Epithelial cell of proximal tubule (primary cell): ENCODE measurements around the gene CMAS. TPM values are rescaled to one million over a fixed set of nuclear protein-coding genes. Genes with fewer than 3 reads are reported as not detected.

Source experiments
- DNase-seq: peaks from one replicate; pipeline ENCODE4 v3.0.0-alpha.2; 2011; ENCODE audit warnings: low read depth
- H3K4me3 ChIP-seq: 2 replicates; pipeline ENCODE4 v1.5.1; 2011; ENCODE audit warnings: low read depth, mild to moderate bottlenecking, low read length
- total RNA-seq: library from RNA; depleted of rRNA; stranded (reverse); fragments of >200 nt; gene quantifications from 2 replicates; pipeline ENCODE4 v1.2.3, GENCODE V29; 2015
- TF ChIP-seq, protein P1 (sequence below): conservative IDR thresholded peaks from 2 replicates; pipeline ENCODE4 v1.5.1; 2012; ENCODE audit warnings: low read depth, mild to moderate bottlenecking, low read length

CMAS gene
- total RNA-seq, 1 donor from 2014 or later, result 41.8 TPM

DNA sequence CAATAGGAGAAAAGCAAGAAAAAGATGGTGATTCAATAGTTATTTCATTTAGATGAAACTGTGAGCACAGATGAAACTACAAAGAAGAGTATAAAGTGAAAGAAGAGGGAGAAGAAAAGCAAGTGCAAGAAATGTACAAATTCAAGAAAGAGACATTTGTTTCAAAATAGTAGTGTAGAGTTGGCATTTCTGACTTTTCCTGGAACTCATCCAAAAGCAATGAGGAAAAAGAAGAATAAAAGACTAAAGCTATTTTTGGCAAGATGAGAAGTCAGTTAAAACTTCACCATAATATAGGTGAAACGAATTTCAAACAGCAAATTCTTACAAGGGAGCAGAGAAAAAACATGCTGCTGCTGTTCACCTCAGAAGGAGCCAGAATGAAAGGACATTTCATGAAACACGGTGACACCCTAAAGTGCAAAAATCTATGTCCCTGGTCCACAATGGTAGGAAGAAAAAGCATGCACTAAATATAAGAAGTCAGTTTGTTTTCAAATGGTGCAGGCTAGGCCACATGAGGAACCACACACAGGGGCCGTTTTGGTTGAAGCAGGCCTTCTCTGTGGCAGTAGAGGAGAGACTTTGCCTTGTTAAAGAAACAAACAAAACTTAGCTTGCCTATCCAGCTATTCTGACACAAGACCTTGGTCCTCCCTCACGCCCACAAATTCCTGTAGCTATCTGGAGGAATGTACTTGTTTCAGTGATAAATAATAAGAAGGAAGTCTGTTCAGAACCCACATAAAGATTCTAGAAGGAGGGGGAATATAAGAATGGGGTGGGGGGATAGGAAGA lies 11.1 kb upstream of the CMAS start:
- DNase-seq, result no peak
- TF ChIP-seq, protein P1, sequence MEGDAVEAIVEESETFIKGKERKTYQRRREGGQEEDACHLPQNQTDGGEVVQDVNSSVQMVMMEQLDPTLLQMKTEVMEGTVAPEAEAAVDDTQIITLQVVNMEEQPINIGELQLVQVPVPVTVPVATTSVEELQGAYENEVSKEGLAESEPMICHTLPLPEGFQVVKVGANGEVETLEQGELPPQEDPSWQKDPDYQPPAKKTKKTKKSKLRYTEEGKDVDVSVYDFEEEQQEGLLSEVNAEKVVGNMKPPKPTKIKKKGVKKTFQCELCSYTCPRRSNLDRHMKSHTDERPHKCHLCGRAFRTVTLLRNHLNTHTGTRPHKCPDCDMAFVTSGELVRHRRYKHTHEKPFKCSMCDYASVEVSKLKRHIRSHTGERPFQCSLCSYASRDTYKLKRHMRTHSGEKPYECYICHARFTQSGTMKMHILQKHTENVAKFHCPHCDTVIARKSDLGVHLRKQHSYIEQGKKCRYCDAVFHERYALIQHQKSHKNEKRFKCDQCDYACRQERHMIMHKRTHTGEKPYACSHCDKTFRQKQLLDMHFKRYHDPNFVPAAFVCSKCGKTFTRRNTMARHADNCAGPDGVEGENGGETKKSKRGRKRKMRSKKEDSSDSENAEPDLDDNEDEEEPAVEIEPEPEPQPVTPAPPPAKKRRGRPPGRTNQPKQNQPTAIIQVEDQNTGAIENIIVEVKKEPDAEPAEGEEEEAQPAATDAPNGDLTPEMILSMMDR, result no peak
- H3K4me3 ChIP-seq, result no peak overlapping the region

DNA sequence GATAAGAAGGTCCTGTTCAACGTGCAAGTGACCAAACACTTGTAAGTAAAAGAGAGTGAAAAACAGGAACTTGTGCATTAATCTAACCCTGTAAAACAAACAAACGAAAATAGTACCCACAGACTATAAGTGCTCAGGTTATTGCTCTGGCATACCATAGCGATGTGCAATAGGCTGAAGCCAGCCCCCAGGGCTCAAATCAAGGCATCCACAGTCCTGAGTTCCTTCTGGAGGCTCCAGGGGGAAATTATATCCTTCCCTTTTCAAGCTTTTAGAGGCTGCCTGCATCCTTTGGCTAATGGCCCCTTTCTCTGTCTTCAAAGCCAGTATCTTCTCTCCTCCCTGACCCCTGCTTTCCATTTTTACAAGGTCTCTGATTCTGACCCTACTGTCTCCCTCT lies 8.1 kb upstream of the CMAS start:
- TF ChIP-seq, protein P1, result no peak
- DNase-seq, result no peak
- H3K4me3 ChIP-seq, result no peak overlapping the region

DNA sequence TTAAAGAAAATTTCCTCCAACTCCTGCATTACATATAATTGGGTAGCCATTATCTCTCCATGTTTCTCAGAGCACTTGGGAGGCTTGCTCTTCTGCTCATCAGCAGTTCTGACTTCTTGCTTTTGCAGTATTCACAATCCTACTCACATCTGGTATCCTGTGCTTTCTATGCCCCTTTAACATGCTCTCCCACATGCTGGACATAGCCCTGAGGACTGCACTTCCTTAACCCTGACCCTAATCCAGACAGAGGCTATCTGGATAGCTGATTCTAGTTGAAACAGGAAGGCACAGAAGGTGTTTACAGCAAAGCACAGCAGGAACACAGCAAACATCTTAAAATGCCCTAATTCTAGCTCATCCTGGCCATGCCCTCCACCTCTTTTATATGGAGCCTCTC lies 7.3 kb upstream of the CMAS start:
- no peak for DNase-seq
- no peak overlapping the region for H3K4me3 ChIP-seq
- TF ChIP-seq, protein P1, result no peak

DNA sequence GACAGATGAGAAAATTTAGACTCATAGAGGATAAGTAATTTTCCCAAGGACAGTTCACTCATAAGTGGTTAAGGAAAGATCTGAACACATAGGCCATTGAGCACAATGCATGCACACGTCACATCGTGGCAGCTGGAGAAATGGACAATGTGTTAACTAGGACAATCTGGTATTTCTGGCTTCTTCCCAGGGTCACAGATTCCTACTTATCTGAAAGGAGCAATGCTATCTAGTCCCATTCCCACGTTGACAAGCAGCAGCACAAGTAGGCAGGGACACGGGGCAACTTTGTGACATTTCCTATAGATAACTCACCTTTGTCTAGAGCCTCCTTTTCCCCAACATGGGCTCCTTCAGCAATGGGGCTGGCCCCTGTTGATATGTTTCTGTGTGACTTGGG lies 6.7 kb upstream of the CMAS start:
- H3K4me3 ChIP-seq, result no peak overlapping the region
- TF ChIP-seq, protein P1, result no peak
- no peak for DNase-seq

DNA sequence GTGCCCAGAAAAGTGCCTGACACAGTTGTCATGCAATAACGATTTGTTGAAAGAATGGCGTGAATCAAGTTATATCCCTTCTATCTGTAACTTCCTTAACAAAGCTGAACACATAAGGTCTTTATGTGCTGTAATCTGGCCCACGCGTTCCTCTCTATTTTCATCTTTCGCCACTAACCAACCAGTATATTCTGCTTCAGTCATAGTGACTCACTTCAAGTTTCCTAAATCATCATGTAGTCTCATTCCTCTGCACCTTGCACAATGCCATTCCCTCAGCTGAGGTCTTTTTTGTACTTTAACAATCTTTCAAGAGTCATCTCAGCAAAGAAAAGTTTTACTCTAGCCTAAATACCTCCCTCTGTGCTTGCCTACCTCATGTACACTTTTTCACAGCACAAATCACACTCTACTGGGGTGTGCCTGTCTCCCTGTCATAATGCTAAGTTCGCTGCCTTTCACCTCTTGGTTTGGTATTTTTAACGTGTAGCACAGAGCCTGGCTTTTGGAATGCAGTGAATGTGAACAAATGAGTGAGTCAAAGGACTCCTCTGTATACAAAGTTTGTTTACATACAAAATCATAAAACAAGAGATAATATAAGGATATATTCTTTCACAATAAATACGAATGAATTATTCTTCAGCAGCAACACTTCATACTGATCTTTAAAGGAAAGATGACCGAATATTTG lies 2.9 kb upstream of the CMAS start:
- no peak for DNase-seq
- TF ChIP-seq, protein P1, result no peak
- no peak overlapping the region for H3K4me3 ChIP-seq

DNA sequence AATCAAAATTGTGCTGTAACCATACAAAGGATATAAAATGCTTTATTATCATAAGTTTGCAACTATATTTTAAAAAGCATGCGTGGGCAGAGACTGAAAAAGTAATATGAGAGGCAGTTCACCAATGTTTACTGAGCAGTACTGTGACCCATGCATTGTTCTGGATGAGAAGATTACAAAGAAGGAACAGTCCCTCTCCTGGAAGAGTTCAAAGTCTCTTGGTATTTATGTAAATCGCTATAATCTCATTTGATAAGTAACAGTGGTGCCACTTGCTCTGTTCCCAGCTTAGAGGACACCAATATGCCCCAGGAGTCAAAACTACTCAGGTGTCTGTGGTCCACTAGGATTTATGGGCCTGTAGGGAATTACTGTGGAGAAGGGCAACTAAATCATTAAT lies 2.1 kb upstream of the CMAS start:
- no peak for DNase-seq
- no peak overlapping the region for H3K4me3 ChIP-seq
- TF ChIP-seq, protein P1, result no peak
